Stimulated activated naive B cell treated with anti-CD40 and anti-IgM and Interleukin-4, amounts not matched to agents 10 μg/mL and 1 μg/mL and 100 μg/mL, for 72 hours (primary cell): ENCODE results near the gene ZNF451.
"Not testable (repeated sequence)": the region's sequence is repeated elsewhere in the genome, so short reads cannot be mapped to it uniquely, and the experiment has no call there.

ENCODE experiments used
- ATAC-seq, 2 donors: fragments of 150-1000 bp; cut with Tn5 transposase; replicated peaks; 2 replicates each; pipeline ENCODE4 v1.10.0; 2021; ENCODE audit warnings: moderate library complexity in 1 of 2
- DNase-seq: peaks from one replicate; pipeline ENCODE4 v3.0.0; 2021
- H3K27ac Mint-ChIP-seq: one replicate; pipeline ENCODE4 v1.8.0; 2022; ENCODE audit warnings: mild to moderate bottlenecking, mixed read lengths
- H3K27me3 Mint-ChIP-seq, 2 donors: one replicate each; pipeline ENCODE4 v1.8.0; 2022; ENCODE audit warnings: mixed read lengths in 2 of 2
- H3K36me3 Mint-ChIP-seq, 2 donors: one replicate each; pipeline ENCODE4 v1.8.0; 2022; ENCODE audit warnings: mixed read lengths in 2 of 2, mild to moderate bottlenecking in 1 of 2
- H3K4me1 Mint-ChIP-seq, 2 donors: one replicate each; pipeline ENCODE4 v1.8.0; 2022; ENCODE audit warnings: mixed read lengths in 2 of 2, mild to moderate bottlenecking in 1 of 2
- H3K4me3 Mint-ChIP-seq, 2 donors: one replicate each; pipeline ENCODE4 v1.8.0; 2022; ENCODE audit warnings: mild to moderate bottlenecking in 2 of 2, mixed read lengths in 2 of 2, moderate library complexity in 1 of 2
- H3K9me3 Mint-ChIP-seq, 2 donors: one replicate each; pipeline ENCODE4 v1.8.0; 2022; ENCODE audit warnings: mixed read lengths in 2 of 2, mild to moderate bottlenecking in 1 of 2

ZNF451 gene

DNA sequence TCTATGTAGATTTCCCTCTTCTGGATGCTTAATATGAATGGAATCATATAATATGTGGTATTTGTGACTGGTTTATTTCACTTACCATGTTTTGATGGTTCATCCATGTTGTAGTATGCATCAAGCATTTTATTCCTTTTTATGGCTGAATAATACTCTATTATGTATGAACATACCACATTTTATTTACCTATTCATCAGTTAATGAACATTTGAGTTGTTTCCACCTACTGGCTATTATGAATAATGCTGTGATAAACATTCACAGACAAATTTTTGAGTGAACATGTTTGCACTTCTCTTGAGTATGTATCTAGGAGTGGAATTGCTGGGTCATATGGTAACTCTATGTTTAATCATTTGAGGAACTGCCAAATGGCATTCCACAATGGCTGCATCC lies 14.9 kb upstream of the ZNF451 start:
- Mint-ChIP-seq H3K4me1 (no peaks in the 10 kb centered on the region), H3K9me3 (peaks cover 0 to 1% of the 10 kb centered on the region in 2 donors), H3K27me3 (no peaks in the 10 kb centered on the region), H3K4me3 (no peak overlapping the region), H3K36me3 (peaks cover 3 to 10% of the 10 kb centered on the region in 2 donors), H3K27ac (no peak overlapping the region)
- ATAC-seq: no peak
- DNase-seq: no peak

DNA sequence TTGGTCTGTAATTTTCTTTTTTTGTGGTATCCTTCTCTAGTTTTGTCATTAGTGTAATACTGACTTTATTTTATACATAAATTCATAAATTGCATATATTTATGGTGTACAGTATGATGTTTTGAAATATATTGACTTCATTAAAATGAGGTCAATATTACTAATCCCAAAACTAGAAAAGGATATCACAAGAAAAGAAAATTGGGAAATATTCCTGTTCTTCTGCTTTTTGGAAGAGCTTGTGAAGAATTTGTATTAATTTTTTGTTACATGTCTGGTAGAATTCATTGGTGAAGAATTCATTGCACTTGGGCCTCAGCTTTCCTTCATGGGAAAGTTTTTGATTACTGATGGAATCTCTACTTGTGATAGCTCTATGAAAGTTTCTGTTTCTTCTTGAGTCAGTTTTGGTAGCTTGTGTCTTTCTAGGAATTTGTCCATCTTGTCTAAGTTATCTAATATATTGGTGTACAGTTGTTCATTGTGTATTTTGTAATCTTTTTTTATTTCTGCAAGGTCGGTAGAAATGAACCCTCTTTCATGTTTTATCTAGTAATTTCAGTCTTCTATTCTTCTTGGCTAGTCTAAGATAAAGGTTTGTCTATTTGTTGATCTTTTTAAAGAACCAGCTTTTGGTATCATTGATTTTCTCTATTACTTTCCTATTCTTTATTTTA lies 11.3 kb upstream of the ZNF451 start:
- peaks cover 9 to 19% of the 10 kb centered on the region in 2 donors for H3K36me3 Mint-ChIP-seq
- no peak for DNase-seq
- no peaks in the 10 kb centered on the region for H3K4me1 Mint-ChIP-seq
- H3K27me3 Mint-ChIP-seq: no peaks in the 10 kb centered on the region
- ATAC-seq: no peak
- no peak overlapping the region for H3K4me3 Mint-ChIP-seq
- peaks cover 0 to 1% of the 10 kb centered on the region in 2 donors for H3K9me3 Mint-ChIP-seq
- no peak overlapping the region for H3K27ac Mint-ChIP-seq

DNA sequence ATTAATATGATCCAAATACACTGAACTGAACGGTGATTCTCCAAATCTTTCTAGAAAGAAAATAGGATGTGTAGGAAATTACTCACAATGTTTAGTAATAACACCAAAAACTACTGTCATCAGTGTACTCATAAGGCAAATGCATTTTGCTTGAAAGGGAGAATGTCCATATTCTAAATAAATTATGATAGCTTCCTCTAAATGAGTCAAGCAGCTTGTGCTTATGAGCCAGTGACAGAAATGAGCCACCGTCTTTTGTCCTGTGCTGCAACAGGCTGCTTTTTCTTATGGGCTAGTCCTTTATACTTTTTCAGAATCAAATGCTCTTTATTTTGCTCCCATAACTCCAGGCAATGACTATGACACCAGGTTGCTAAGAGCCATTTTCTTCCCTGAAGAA lies 4.5 kb upstream of the ZNF451 start:
- no peaks in the 10 kb centered on the region for H3K9me3 Mint-ChIP-seq
- H3K27me3 Mint-ChIP-seq: no peaks in the 10 kb centered on the region
- H3K36me3 Mint-ChIP-seq: peaks cover 4 to 6% of the 10 kb centered on the region in 2 donors
- H3K4me1 Mint-ChIP-seq: peaks cover 3 to 6% of the 10 kb centered on the region in 2 donors
- no peak overlapping the region for H3K4me3 Mint-ChIP-seq
- ATAC-seq (no peak), DNase-seq (no peak)
- H3K27ac Mint-ChIP-seq: no peak overlapping the region

DNA sequence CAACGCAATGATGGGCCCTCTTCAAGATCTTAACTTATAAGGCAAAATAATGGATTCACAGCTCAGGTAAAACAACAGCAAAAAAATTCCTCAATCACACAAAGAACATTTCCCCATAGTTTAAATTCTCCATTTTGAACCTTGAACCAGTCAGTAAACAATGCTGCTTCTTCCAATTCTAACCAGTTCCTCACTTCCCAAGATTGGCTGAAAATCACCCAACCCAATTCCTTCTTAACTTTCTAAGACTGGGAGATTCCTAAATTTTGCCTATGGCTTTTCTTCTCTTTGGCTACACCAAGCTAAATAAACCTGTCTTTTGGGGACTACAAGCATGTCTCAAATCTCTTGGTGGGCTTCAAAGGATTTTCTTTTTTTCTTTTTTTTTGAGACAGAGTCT lies 3.1 kb upstream of the ZNF451 start:
- Mint-ChIP-seq H3K9me3 (no peaks in the 10 kb centered on the region), H3K36me3 (peaks cover 3 to 8% of the 10 kb centered on the region in 2 donors), H3K27ac (no peak overlapping the region), H3K27me3 (no peaks in the 10 kb centered on the region), H3K4me1 (peaks cover 7 to 14% of the 10 kb centered on the region in 2 donors), H3K4me3 (no peak overlapping the region)
- DNase-seq (no peak), ATAC-seq (no peak)

DNA sequence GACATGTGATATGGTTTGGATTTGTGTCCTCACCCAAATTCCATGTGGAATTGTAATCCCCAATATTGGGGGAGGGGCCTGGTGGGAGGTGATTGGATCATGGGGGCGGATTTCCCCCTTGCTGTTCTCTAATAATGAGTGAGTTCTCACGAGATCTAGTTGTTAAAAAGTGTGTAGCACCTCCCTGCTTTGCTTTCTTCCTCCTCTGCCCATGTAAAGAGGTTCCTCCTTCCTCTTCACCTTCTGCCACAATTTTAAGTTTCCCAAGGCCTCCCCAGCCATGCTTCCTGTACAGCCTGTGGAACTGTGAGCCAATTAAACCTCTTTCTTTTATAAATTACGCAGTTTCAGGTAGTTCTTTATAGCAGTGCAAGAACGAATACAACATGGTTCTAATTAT lies 2.1 kb upstream of the ZNF451 start:
- Mint-ChIP-seq H3K27ac (no peak overlapping the region), H3K9me3 (no peaks in the 10 kb centered on the region), H3K4me1 (peaks cover 9 to 20% of the 10 kb centered on the region in 2 donors), H3K4me3 (peak overlapping the region in 1 of 2 donors; percentile 30), H3K27me3 (no peaks in the 10 kb centered on the region), H3K36me3 (peaks cover 5 to 10% of the 10 kb centered on the region in 2 donors)
- DNase-seq: no peak
- no peak for ATAC-seq

DNA sequence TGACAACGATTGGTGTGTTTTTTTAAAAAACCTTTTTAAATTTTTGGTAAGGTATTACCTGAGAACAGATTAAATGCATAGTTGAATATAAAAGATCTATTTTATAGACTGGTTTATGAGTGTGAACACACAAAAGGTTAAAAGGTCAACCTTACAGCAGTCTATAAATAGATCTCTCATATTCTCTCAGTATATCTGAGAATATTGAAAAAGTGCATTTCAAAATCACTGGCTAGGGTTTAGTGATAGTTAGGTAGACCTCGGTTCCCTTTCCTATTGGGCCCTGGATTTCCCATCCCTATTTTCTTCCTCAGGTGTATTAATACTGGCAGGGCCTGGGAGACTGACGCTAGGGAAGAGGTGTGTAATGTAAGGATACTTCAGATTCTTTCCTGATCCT lies 723 bp upstream of the ZNF451 start:
- H3K27ac Mint-ChIP-seq: peak overlapping the region; percentile 89

DNA sequence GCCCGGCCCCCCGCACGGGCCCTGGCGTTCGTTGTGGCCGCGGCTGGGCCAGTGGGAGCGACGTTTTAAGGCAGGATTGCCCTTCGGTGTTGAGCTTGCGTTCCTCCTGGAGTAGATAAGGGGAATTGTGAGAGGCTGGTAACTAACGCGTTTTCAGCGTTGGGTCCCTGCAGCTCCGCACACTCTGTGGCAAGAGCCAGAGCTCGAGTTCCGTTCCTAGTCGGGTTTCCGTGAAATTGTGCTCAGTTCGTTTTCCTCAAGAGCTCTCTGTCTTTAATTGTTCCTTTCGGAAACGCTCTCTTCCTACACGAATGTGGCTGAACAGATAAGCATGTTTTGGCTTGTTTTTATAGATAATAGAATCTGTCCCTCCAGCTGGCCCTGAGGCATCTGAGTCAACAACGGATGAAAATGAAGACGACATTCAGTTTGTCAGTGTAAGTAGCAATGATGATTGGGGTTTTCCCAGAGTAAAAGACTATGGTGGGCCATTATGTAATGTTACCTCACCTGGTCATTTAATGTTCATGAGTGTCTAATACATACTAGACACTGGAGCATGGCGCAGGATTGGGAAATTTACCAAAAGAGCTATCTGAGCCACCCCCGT lies 575 bp downstream of the ZNF451 start:
- H3K9me3 Mint-ChIP-seq, DNase-seq, H3K27me3 Mint-ChIP-seq: not testable (repeated sequence)
- Mint-ChIP-seq H3K4me3 (peak overlapping the region in 1 of 2 donors; percentile 83), H3K36me3 (peaks cover 14 to 16% of the 10 kb centered on the region in 2 donors), H3K4me1 (peaks cover 16 to 32% of the 10 kb centered on the region in 2 donors), H3K27ac (peak overlapping the region; percentile 89)
- ATAC-seq: peak; percentile 11 to 19

More for the DNA sequence above, 723 bp upstream of the ZNF451 start:
- H3K27me3 Mint-ChIP-seq: no peaks in the 10 kb centered on the region
- DNase-seq (no peak), ATAC-seq (no peak)
- no peaks in the 10 kb centered on the region for H3K9me3 Mint-ChIP-seq
- H3K4me3 Mint-ChIP-seq: peak overlapping the region; percentile 83 to 85
- peaks cover 12 to 15% of the 10 kb centered on the region in 2 donors for H3K36me3 Mint-ChIP-seq
- H3K4me1 Mint-ChIP-seq: peaks cover 16 to 30% of the 10 kb centered on the region in 2 donors

DNA sequence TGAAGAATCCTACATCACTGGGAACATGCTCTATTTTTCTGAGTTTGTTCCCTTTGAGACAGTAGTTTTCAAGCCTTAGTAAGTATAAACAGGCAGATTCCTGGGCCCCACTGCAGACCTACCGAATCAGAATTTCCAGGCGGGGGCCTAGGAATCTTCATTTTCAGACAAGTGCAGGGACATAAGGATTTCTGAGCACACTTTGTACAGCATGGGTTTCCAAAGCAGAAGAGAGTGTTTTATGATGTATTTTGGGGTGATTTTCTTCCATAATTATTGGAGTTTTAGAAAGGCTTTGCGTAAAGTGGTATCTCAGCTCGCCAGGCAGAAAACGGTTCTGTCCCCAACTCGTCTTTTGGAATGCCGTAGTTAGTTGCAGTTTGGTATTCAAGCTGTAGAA lies 1.4 kb downstream of the ZNF451 start:
- not testable (repeated sequence) for H3K9me3 Mint-ChIP-seq, H3K27ac Mint-ChIP-seq, H3K27me3 Mint-ChIP-seq, ATAC-seq, DNase-seq
- Mint-ChIP-seq H3K4me3 (peak overlapping the region; percentile 31 to 58), H3K4me1 (peaks cover 16 to 35% of the 10 kb centered on the region in 2 donors), H3K36me3 (peaks cover 16 to 19% of the 10 kb centered on the region in 2 donors)

DNA sequence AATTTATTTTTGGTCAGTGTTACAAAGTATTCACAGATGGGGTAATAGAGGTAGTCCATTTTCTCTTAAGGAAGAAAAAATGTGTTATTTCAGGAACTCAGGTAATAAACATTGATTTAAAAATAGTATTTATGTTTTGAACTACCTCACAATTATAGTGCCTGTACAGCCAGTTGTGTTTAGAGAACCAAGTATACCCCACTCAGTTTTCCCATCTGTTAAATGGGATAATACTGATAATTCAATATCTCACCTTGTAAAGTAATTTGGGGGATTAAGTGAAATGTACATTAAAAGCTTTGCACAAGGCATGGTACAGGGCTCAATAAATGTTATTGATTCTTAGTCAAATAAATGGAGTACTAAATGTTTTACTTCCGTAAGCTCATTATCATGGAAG lies 4.7 kb downstream of the ZNF451 start:
- no peaks in the 10 kb centered on the region for H3K27me3 Mint-ChIP-seq
- H3K9me3 Mint-ChIP-seq: no peaks in the 10 kb centered on the region
- H3K27ac Mint-ChIP-seq: no peak overlapping the region
- H3K36me3 Mint-ChIP-seq: peaks cover 26 to 35% of the 10 kb centered on the region in 2 donors
- ATAC-seq (no peak), DNase-seq (no peak)
- peaks cover 19 to 43% of the 10 kb centered on the region in 2 donors for H3K4me1 Mint-ChIP-seq
- H3K4me3 Mint-ChIP-seq: no peak overlapping the region

DNA sequence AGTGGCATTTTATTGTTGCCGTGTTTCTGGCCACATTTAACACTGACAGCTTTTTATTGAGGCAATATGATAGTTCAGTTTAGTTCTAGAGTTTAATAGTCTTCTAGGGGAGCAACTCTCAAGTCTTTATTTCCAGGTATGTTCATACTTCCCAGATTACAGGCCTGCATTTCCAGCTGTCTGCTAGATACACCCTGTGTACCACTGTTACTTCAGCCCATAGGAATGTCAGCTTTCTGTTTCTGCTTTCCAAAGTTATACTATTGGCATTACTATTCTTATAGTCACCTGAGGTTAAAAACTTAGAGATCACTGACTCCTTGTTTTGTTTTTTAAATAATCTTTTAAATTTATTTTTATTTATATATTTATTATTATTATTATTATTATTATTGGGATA lies 7.6 kb downstream of the ZNF451 start:
- H3K27ac Mint-ChIP-seq: no peak overlapping the region
- ATAC-seq (no peak), DNase-seq (no peak)
- peaks cover 15 to 38% of the 10 kb centered on the region in 2 donors for H3K4me1 Mint-ChIP-seq
- no peaks in the 10 kb centered on the region for H3K9me3 Mint-ChIP-seq
- H3K4me3 Mint-ChIP-seq: no peak overlapping the region
- peaks cover 43 to 52% of the 10 kb centered on the region in 2 donors for H3K36me3 Mint-ChIP-seq
- no peaks in the 10 kb centered on the region for H3K27me3 Mint-ChIP-seq

DNA sequence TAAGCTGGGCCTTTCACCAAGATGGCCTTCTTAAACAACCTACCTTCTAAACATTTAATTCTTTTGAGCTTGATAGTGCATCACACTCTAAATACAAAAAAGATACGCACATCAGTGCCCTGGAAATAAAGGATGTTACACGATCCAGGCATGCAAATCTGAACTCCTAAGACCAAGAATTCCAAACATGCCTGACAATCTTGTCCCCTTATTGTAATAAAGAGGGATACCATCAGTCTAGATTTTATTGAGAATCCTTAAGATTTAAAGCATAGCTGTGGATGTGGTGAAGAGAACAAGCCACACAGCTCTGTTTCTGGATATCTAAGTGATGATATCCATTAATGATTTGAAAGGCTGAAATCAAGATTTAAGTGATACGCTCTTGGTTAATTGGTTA lies 13.0 kb downstream of the ZNF451 start:
- H3K36me3 Mint-ChIP-seq: peaks cover 39 to 52% of the 10 kb centered on the region in 2 donors
- peaks cover 17 to 40% of the 10 kb centered on the region in 2 donors for H3K4me1 Mint-ChIP-seq
- no peaks in the 10 kb centered on the region for H3K9me3 Mint-ChIP-seq
- no peaks in the 10 kb centered on the region for H3K27me3 Mint-ChIP-seq
- no peak for ATAC-seq
- H3K4me3 Mint-ChIP-seq: no peak overlapping the region
- DNase-seq: no peak
- no peak overlapping the region for H3K27ac Mint-ChIP-seq

DNA sequence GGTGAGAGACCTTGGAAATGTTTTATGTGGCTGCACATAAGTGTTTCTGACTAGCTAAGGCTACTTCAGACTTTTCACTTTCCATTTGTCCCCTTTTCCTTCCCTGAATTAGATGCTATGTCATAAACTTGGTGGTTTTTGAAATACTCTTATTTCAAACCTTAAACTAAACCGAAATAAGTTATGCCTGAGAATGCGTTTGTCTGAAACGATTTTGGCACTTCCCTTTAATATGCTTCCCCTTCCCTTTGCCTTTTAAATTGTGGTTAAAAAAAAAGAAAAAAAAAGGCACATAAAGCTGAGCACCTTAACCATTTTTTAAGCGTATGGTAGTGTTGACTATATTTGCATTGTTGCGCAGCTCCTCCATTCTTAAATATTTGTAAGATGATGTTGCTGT lies 14.3 kb downstream of the ZNF451 start:
- H3K27me3 Mint-ChIP-seq: no peaks in the 10 kb centered on the region
- ATAC-seq (no peak), DNase-seq (no peak)
- no peak overlapping the region for H3K4me3 Mint-ChIP-seq
- peak overlapping the region; percentile 28 for H3K27ac Mint-ChIP-seq
- peaks cover 22 to 50% of the 10 kb centered on the region in 2 donors for H3K4me1 Mint-ChIP-seq
- H3K36me3 Mint-ChIP-seq: peaks cover 35 to 50% of the 10 kb centered on the region in 2 donors
- H3K9me3 Mint-ChIP-seq: no peaks in the 10 kb centered on the region

DNA sequence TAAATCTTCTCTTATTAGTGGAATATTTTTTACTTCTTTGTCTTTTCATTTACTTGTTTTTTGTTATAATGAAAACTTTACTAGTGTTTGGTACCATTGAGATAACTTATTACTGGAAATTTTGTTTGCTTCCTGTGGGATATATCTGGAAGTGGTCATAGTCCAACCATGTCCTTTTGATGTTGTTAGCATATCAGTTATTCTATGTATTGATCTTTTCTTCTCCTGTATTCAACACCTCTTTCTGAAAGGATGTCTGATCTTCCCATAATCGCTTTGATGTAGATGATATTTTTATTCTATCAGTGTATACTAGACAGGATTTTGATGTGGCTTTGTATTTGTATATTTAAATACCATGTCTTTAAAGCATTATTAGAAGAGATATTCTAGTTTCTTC lies 17.0 kb downstream of the ZNF451 start:
- H3K27ac Mint-ChIP-seq: no peak overlapping the region
- DNase-seq (no peak), ATAC-seq (no peak)
- no peaks in the 10 kb centered on the region for H3K27me3 Mint-ChIP-seq
- H3K9me3 Mint-ChIP-seq: no peaks in the 10 kb centered on the region
- H3K36me3 Mint-ChIP-seq: peaks cover 25 to 34% of the 10 kb centered on the region in 2 donors
- no peak overlapping the region for H3K4me3 Mint-ChIP-seq
- H3K4me1 Mint-ChIP-seq: peaks cover 22 to 65% of the 10 kb centered on the region in 2 donors

DNA sequence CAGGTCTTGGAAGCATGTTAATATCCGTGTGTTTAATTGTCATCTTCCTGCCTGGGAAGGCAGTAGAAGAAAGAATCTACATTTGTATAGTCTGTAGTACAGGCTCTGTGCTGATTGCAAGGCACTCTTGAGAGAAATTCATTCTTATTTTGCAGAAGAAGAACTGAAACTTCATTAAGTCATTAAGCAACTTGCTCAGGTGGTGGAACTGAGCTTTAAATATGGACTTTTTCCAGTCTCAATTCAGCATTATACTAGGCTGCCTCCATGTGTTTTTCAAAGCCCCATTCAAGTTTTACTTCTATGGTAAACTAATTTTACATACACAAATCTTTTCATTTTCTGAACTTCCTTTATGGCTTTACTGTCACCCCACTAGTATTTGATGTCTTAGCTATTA lies 18.7 kb downstream of the ZNF451 start:
- Mint-ChIP-seq H3K27ac (peak overlapping the region; percentile 70), H3K36me3 (peaks cover 21 to 24% of the 10 kb centered on the region in 2 donors), H3K4me1 (peaks cover 25 to 71% of the 10 kb centered on the region in 2 donors), H3K9me3 (no peaks in the 10 kb centered on the region), H3K4me3 (peak overlapping the region; percentile 55 to 67), H3K27me3 (no peaks in the 10 kb centered on the region)
- no peak for DNase-seq
- ATAC-seq: peak; percentile 97 to 99

DNA sequence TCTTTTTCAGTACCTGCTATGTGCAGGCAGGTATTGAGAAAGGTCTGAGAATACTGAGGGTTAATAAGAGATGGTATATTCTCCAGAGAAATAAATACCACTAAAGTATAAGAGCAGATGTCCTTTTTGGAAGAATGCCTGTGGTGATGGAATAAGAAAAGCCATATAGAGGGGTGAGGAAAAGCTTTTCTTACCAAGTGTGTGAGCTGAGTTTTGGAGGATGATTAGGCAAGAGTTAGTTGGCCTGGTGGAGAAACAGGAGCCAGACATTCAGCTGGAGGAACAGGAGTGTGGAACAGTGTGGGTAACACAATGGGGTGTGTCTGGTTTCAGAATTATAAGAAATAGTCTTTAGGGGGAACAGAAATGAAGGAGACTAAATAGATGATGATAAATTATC lies 19.9 kb downstream of the ZNF451 start:
- Mint-ChIP-seq H3K9me3 (no peaks in the 10 kb centered on the region), H3K36me3 (peaks cover 20 to 21% of the 10 kb centered on the region in 2 donors), H3K27me3 (no peaks in the 10 kb centered on the region), H3K4me3 (no peak overlapping the region), H3K4me1 (peaks cover 19 to 59% of the 10 kb centered on the region in 2 donors), H3K27ac (no peak overlapping the region)
- no peak for ATAC-seq
- DNase-seq: no peak
